ENCODE results near the gene APOA4. TPM values are rescaled to one million over a fixed set of nuclear protein-coding genes. Genes with fewer than 3 reads are reported as not detected.

Gene APOA4
- total and polyA plus RNA-seq, 7 donors: 0.04 to 5.3 (median 3.0) TPM; not detected in 4

DNA sequence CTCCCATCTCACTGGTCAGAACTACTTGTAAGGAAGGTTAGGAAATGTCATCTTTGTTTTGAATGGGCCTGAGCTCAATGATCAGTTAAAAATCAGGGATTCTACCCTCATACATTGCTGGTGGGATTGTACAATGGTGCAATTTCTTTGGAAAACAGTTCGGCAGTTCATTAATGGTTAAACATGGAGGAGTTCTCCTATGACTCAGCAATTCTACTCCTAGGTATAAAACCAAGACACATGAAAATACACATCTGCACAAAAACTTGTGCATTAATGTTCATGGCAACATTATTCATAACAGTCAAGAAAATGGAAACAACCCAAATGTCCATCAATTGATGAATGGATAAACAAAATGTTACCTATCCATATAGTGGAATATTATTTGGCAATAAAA is 26.6 kb downstream of the APOA4 start:
- DNase-seq: no peak
- Histone ChIP-seq H3K9me3 (no peaks in the 10 kb centered on the region), H3K27me3 (no peaks in the 10 kb centered on the region), H3K4me3 (no peak overlapping the region), H3K27ac (no peak overlapping the region), H3K36me3 (no peaks in the 10 kb centered on the region), H3K4me1 (peaks cover 0 to 2% (median 2%) of the 10 kb centered on the region in 4 donors)
- TF ChIP-seq, protein P1, sequence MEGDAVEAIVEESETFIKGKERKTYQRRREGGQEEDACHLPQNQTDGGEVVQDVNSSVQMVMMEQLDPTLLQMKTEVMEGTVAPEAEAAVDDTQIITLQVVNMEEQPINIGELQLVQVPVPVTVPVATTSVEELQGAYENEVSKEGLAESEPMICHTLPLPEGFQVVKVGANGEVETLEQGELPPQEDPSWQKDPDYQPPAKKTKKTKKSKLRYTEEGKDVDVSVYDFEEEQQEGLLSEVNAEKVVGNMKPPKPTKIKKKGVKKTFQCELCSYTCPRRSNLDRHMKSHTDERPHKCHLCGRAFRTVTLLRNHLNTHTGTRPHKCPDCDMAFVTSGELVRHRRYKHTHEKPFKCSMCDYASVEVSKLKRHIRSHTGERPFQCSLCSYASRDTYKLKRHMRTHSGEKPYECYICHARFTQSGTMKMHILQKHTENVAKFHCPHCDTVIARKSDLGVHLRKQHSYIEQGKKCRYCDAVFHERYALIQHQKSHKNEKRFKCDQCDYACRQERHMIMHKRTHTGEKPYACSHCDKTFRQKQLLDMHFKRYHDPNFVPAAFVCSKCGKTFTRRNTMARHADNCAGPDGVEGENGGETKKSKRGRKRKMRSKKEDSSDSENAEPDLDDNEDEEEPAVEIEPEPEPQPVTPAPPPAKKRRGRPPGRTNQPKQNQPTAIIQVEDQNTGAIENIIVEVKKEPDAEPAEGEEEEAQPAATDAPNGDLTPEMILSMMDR (IDR thresholded peaks at IDR 0.05): no peak
- TF ChIP-seq EP300 (IDR thresholded peaks at IDR 0.05) (no peak), POLR2A (IDR thresholded peaks at IDR 0.05) (no peak), POLR2AphosphoS5 (IDR thresholded peaks at IDR 0.05) (no peak)
- intact Hi-C loops (cut with DNase I): no loop called here
- WGBS, 2 donors: 86 to 88% methylated on average over 1 of the region's 1 CpG

DNA sequence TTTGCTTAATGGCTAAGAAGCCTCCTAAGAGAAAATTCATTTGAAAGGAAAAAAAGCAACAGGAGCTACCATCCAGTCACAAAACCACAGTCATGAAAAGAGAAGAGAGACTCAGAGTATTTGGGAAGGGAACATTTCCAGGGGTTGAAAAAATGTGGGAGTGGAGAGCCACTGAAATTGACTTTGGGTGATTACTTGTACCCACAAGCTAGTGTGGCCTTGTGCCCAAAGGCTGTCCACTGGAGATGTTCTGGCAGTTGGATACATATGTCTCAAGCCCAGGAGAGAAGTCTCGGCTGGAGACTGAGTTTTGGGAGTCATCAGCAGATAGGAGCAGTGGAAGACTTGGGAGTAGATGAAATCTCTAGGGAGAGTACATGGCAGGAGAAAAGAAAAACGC is 28.3 kb downstream of the APOA4 start:
- 89 to 90% methylated on average over 2 of the region's 2 CpGs for WGBS, 2 donors
- Histone ChIP-seq H3K9me3 (no peaks in the 10 kb centered on the region), H3K36me3 (no peaks in the 10 kb centered on the region), H3K4me3 (no peak overlapping the region), H3K27ac (no peak overlapping the region), H3K4me1 (peaks cover 0 to 8% (median 8%) of the 10 kb centered on the region in 4 donors), H3K27me3 (no peaks in the 10 kb centered on the region)
- intact Hi-C loops (cut with DNase I): no loop called here
- no peak for DNase-seq
- TF ChIP-seq EP300 (IDR thresholded peaks at IDR 0.05): no peak
- TF ChIP-seq, protein P1 (IDR thresholded peaks at IDR 0.05): no peak
- no peak for TF ChIP-seq POLR2AphosphoS5 (IDR thresholded peaks at IDR 0.05)
- TF ChIP-seq POLR2A (IDR thresholded peaks at IDR 0.05): no peak

DNA sequence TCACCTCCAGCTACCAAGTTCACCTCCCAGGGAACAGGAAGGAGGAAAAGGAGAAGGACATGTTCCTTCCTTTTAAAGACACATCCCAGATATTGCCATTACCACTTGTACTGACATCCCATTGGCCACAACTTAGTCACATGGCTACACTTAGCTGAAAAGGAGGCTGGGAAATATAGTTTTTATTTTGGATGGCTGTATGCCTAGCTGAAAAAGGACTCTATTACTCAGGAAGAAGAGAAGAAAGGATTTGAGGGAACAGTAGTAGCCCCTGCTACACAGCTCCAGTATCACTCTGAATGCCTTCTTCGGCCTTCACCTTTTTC is 29.4 kb downstream of the APOA4 start:
- 98 to 100% methylated on average over 1 of the region's 1 CpG for WGBS, 2 donors
- no peaks in the 10 kb centered on the region for H3K36me3 ChIP-seq
- peaks cover 0 to 10% (median 8%) of the 10 kb centered on the region in 4 donors for H3K4me1 ChIP-seq
- no peak overlapping the region for H3K27ac ChIP-seq
- no peaks in the 10 kb centered on the region for H3K9me3 ChIP-seq
- no peak overlapping the region for H3K4me3 ChIP-seq
- TF ChIP-seq, protein P1 (IDR thresholded peaks at IDR 0.05): no peak
- TF ChIP-seq POLR2AphosphoS5 (IDR thresholded peaks at IDR 0.05) (no peak), EP300 (IDR thresholded peaks at IDR 0.05) (no peak), POLR2A (IDR thresholded peaks at IDR 0.05) (no peak)
- no peaks in the 10 kb centered on the region for H3K27me3 ChIP-seq
- intact Hi-C loops (cut with DNase I): no loop called here
- DNase-seq: no peak

DNA sequence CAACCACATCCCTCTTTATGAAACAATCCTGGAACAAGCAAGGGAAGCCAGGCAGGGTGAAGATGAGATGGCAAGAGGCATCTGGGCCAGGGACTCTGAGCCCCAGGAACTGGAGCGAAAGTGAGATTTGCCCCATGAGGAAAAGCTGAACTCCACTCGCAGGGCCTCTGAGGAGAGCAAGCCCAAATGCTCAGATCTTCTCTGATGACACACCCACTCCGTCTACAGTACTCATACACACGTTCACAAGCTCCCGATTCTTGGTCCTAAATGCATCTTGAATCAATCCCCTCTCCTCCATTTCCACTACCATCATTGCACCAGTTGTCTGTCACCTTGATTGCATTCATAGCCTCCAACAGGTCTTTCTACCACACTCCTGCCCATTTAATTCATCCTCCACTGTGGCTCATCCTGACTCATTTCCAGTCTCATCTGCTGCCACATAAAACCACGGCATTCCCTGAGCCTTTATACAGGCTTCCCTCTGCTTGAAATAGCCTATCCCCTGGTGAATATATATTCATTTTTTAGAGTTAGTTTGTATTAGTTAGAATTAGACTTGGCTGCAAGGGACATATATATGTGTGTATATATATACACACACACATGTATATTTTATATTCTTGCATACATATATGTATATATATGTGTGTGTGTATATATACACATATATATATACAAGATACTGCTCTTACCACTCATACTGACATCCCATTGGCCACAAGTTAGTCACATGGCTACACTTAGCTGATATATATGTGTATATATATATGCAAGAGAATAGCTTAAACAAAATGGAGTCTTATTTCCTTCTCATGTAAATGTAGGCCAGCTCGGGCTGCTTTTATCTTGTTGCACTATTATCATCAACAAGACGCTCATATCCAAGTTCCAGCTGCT is 30.0 kb downstream of the APOA4 start:
- Histone ChIP-seq H3K36me3 (no peaks in the 10 kb centered on the region), H3K4me1 (peaks cover 0 to 15% (median 8%) of the 10 kb centered on the region in 4 donors), H3K4me3 (no peak overlapping the region), H3K27ac (no peak overlapping the region), H3K27me3 (no peaks in the 10 kb centered on the region), H3K9me3 (no peaks in the 10 kb centered on the region)
- DNase-seq: no peak
- intact Hi-C loops (cut with DNase I): no loop called here
- 77 to 88% methylated on average over 8 of the region's 8 CpGs for WGBS, 2 donors
- TF ChIP-seq, protein P1 (IDR thresholded peaks at IDR 0.05): no peak
- TF ChIP-seq EP300 (IDR thresholded peaks at IDR 0.05) (no peak), POLR2A (IDR thresholded peaks at IDR 0.05) (no peak), POLR2AphosphoS5 (IDR thresholded peaks at IDR 0.05) (no peak)

Data from sigmoid colon (tissue), 7 donors.